HG02623 (cell line): ENCODE results near the gene APEX2.
"Not testable (repeated sequence)": the region's sequence is repeated elsewhere in the genome, so short reads cannot be mapped to it uniquely, and the experiment has no call there.

Source experiments
- ATAC-seq: cut with Tn5 transposase; IDR thresholded peaks from one replicate; pipeline ENCODE4 v1.9.1; 2021; ENCODE audit warnings: moderate library complexity; ENCODE audit not compliant: unreplicated experiment

APEX2 gene, protein sequence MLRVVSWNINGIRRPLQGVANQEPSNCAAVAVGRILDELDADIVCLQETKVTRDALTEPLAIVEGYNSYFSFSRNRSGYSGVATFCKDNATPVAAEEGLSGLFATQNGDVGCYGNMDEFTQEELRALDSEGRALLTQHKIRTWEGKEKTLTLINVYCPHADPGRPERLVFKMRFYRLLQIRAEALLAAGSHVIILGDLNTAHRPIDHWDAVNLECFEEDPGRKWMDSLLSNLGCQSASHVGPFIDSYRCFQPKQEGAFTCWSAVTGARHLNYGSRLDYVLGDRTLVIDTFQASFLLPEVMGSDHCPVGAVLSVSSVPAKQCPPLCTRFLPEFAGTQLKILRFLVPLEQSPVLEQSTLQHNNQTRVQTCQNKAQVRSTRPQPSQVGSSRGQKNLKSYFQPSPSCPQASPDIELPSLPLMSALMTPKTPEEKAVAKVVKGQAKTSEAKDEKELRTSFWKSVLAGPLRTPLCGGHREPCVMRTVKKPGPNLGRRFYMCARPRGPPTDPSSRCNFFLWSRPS

DNA sequence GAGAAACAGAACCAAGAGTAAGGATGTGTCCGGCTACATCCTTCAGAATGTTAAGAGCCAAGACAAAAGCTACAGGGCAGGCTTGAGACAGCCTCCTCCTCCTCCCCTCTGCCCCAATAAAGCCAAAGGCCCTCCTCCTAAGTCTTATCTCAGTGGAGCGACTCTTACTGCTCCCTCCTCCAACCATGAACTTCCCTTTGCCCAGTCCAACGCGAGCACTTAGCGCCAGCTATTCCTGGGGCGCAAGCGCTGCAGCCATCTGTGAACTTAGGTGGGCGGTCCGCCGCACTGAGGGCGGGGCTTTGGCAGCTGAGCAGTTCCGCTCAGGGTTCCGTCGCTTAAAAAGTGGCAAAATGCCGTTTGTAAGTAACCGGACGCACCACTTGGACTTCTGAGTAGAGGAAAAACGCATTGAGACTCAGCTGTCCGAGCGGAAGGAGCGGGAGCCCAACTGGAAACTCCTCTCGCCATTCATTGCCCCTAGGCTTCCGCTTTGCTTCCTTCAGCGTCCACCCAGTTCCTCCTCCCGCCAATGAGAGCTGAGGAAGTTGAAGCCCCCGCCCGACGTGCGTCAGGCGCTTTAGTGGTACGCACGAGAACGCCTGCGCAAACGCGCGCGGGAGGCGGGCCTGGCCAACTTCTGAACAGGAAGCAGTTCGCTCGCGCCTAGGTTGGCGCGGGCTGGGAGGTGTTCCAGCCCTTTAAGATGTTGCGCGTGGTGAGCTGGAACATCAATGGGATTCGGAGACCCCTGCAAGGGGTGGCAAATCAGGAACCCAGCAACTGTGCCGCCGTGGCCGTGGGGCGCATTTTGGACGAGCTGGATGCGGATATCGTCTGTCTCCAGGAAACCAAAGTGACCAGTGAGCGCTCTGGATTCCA is at the start of gene APEX2:
Gene APEX2, plus strand, starts transcription at position 647 of the 882 bp plus-strand sequence. Its CDS starts 60 bp downstream, at position 707.
- ATAC-seq = peak; percentile 94

DNA sequence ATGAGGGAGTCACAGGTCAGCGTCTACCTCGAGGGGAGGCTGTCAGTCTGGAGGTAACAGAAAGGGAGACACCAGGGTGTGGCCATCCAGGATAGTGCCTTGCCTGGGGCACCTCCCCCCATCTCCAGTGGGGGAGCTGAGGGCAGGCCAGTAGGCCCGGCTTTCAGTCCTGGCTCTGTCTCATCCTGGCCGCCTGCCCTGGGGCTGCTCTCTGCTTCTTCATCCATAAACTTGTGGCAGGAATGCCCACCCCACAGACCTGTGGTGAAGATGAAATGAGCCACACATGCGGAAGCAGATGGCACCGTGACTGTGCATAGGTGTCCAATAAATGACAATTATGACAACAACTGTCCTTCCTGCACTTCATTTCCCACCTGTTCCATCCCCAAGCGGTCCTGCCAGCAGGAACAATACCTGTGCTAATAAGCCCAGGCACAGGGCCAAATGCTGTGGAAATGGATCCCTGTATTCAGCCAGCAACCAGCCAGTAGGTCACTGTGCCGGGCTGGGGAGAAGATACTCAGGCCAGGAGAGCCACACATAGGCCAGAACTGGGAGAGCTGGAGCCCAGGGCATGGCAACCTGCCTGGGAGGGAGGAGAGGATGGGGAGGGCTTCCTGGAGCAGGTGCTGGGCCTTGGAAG is 49.3 kb upstream of the APEX2 start:
- ATAC-seq = no peak

DNA sequence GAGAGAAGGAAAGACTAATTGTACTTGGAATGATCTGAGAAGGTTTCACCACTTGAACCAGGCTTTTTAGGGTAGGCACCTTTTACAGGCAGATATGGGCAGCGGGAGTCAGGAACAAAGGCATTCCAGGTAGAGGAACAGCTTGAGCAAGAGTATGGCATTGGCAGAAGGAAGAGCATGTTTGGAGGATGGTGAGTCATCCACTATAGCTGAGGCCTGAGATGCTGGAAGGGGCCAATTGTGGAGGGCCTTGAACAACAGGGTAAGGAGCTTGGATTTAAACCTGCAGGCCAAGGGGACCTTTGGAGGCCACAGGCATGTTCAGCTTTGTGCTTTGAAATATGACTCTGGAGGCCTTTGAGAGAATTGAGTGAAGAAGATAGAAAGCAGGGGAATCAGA is 38.4 kb upstream of the APEX2 start:
- no peak for ATAC-seq

DNA sequence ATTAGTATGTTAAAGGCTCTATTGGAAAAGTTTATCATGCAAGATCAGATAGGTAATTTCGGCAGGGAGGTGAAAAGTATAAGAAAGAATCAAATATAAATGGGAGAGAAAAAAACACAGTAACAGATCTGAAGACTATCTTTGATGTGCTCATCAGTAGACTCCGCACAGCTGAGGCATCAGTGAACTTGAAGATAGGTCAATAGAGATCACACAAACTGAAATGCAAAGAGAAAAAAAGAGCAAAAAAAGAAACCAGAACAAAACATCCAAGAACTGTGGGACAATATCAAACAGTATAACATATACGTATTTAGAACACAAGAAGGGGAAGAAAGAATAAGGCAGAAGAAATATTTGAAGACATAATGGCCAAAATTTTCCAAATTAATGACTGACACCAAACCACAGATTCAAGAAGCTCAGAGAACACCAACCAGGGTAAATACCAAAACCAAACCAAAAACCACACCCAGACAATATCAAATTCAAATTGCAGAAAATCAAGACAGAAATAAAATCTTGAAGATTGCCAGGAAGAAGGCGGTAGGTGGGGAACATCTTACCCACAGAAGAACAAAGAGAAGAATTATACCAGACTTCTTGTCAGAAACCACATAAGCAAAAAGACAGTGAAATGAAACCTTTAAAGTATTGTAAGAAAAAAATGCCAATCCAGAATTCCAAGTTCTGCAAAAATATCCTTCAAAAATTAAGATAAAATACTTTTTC is 35.2 kb upstream of the APEX2 start:
- no peak for ATAC-seq

DNA sequence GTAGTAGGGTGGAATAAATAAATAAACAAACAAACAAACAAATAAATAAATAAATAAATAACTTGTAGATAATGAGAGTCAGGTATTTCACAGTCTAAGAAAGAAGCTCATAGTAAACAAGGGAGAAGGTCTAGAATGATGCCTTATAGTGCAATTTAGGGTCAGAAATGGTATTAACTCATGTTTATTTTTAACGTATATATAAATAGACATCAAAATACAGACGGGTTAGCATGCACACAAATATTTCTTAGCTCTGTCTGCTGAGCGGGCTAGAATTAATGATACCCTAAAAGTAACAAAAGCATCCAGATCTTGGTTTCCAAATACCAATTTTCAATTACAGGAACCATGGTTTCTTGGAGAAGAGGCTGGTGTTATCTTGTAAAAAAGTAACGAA is 22.8 kb upstream of the APEX2 start:
- ATAC-seq = no peak

DNA sequence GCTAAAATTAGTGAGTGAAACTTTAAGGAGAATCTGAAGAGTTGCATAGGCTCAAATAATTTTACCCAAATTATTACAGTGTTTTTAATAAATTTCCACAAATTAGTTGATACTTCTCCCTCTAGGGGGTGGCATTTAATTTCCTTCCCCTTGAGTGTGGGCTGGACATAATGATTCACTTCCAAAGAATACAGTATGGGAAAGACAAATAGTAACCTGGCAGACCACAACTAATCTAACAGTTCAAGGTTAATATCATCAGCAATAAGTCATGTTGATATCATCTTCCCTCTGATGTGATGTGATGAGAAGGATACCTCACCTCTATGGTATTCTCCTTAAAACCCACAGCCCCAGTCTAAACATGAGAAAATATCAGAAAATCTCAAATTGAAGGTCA is 21.7 kb upstream of the APEX2 start:
- ATAC-seq = no peak

DNA sequence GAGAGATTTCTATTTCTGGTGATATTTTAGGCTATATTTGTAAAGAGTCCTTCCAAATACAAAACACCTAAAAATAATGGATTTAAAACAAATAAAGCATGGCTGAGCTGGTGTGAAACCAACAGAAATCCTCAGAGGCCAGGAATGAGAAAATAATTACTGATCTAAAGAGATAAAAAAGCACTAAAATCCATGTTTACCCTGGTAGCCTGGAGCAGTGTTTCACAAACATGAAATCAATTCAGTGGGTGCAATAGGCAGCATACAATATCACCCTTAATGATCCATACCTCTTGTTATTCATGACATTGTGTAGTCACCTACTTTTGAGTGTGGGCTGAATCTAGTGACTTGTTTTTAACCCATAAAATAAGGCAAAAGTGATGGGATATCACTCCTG is 20.7 kb upstream of the APEX2 start:
- ATAC-seq = no peak

DNA sequence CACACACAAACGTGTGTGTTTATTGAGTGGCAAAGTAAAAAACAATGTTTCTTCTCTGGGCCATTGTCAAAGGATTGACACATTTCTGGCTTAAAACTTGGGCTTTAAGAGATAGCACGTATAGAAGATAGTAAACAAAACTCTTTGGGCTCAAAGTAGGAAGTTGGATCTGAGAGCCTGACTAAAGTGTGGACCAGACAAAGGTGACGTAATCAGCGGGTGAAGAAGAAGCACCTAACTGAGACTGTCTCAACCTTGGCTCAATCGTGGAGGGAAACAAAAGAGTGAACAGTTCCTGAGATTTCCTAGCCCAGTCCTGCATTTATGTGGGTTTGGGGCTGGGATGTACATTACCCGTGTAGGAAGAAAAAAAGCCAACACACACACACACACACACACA is 19.8 kb upstream of the APEX2 start:
- no peak for ATAC-seq

DNA sequence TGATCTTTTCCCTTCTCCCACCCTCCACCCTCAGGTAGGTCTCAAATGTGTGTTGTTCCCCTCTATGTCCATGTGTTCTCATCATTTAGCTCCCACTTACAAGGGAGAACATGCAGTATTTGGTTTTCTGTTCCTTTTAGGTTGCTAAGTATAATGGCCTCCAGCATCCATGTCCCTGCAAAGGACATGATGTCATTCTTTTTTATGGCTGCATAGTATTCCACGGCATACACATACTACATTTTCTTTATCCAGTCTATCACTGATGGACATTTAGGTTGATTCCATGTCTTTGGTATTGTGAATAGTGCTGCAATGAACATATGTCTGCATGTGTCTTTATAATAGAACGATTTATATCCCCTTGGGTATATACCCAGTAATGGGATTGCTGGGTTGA is 16.9 kb upstream of the APEX2 start:
- not testable (repeated sequence) for ATAC-seq

DNA sequence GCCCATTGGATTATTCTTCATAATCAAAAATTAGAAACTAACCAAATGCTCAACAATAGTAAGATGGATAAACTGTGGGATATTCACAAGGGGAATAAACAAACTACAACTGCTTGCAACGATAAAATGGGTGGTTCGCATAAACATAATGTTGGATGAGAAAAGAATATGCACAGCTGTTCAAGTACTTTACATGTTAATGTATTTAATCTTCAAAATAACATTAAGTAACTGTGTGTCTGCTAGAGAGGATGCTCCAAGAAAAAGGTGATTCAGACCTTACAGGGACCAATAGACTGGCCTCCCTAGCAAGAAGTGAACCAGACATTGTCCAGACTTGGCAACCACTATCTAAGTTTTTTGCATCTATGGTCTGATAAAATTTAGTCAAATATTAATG is 8.5 kb upstream of the APEX2 start:
- ATAC-seq = no peak

DNA sequence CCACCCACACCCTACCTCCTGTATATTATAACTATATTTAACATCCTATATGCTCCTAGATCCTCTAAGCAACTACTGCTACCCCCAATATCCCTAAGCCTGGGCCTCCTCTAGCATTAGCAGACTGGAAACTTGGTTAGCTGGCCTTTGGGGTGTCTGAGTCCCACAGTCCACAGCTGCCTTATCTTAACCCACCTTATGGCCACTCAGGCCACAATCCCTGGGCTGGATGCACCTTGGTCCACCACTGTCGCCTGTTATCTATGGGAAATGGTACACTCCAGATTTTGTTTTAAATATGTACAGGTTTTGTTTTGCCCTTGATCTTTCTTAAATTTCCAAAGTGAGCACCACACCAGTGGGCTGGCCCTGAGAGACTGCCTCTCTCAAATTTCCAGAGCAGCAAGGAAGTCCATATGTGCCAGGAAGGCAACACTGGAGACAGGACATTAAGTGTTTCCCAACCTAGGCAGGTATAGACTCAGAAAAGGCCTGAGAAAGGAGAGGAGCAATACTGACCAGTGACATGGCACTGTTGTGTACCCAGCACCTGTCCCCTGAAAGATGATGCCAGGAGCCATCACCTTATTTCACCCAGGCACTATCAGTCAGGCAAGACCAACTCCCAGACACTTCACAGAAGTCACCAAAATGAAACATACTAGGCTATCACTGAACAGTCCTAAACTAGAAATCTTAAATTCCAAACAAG is 7.1 kb upstream of the APEX2 start:
- ATAC-seq = no peak

DNA sequence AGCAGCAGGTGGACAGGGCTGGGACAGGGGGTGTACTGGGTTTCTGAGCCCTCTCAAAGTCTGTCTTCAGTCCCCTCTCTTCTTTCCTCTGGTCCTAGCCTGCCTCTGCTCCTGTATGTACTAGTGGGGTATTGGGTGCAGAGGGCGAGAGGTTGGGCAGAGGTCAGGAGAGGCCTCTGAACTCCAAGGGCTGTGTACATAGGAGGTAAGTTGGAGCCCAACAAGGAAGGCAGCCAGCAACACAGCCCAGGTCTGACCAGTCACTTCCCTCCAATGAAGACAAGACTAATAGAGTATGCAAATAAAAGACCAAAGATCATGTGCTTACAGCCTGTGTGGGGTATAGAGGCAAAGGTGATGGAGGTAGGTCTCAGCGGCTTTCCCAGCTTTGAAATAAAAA is 6.1 kb upstream of the APEX2 start, which contains the start of gene PFKFB1:
Gene PFKFB1, minus strand, starts transcription at position 90 of the 400 bp plus-strand sequence. CDS start 181 bp downstream, outside the sequence.
- no peak for ATAC-seq

DNA sequence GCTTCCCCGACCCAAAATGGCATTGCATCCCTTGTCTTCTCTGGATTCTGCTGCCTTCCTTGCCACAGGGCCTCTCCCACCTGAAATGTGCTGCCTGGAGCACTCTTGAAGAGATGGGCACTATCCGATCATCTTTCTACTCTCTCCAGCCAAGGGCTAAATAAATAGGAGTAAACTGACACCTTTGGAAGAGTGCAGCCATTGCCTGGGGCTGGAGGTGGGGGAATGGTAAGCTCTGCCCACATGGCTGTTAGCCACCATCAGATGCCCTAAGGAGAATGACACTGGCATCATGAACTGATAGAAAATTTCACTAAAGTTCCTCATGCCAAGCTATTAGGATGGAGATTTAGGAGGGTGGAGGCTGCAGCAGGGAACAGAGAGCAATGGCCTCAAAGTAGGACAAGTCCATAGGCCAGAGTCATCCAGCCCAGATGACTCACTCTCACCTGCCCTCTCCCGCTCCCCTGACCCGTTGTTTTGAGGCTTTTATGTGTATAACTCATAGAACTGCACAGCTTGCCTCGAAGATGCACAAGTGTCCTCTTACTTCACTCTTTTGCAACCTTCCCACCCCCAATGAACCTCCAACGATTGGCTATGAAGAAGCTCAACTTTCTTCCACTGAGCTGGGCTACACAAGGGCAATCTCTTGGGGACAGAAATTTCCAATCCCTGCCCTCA is 5.4 kb upstream of the APEX2 start:
- ATAC-seq = no peak

DNA sequence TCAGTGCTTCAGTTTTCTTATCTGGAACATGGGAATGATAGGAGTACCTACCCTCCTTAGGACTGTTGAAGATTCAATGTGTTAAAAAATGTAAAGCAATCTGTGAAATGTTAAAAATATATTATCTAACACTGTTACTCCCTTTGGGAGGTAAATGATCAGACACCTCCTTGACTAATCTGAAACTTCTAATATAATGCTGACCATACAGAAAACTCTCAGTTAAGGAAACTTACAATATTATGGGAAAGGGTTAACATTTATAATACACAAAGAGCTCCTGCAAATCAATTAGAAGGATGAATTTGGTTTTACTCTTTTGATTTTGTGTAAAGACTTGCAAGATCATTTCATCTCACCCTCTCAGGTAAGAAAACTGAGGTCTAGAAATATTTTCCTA is 4.5 kb upstream of the APEX2 start:
- ATAC-seq = no peak

DNA sequence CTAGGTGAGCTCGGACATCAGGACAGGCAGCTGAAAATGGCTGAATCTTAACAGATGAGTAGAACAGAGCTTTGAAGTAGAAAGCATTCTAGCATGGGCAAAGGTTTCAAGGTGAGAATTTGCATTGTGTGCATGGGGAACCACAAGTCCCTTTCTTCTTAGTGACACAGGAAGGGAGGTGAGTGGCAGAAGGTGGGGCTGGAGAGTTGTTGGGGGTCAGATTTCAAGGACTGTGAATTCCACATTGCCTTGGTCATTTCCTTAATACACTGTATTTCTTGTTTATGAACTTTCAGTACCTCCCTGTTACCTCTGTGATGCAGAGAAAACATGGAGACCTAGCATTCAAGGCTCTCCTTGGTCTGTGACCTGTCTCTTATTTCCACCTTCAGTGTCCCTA is 4.1 kb downstream of the APEX2 start:
- ATAC-seq = no peak

DNA sequence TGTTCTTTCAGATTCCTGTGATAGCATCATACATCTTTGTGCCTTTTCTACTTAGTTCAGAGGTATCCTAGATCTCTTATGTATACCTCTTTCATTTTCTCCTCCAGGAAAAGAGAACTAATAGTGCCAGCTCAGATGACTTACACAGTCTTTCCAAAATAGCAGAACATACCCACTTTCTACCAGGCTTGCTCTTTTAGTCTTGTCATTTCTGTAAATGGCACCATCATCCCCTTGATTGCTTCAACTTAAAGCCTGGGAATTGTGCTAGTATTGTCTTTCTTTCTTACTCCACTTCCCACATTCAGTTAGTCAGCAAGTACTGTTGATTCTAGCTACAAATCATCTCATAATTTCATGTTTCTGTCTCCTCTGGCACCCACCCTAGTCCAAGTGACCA is 5.1 kb downstream of the APEX2 start:
- ATAC-seq = no peak

DNA sequence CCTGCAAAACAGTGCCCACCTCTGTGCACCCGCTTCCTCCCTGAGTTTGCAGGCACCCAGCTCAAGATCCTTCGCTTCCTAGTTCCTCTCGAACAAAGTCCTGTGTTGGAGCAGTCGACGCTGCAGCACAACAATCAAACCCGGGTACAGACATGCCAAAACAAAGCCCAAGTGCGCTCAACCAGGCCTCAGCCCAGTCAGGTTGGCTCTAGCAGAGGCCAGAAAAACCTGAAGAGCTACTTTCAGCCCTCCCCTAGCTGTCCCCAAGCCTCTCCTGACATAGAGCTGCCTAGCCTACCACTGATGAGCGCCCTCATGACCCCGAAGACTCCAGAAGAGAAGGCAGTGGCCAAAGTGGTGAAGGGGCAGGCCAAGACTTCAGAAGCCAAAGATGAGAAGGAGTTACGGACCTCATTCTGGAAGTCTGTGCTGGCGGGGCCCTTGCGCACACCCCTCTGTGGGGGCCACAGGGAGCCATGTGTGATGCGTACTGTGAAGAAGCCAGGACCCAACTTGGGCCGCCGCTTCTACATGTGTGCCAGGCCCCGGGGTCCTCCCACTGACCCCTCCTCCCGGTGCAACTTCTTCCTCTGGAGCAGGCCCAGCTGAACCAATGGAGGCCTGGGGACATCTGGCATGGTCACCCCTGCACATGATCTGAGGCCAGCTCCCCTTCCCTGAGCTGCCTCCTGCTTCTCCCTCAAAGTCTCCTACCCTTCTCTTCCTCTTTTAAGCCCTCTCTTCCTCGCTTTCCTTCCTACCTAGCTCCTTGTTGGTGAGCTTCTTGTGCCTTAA is 6.9 kb downstream of the APEX2 start:
- ATAC-seq = no peak

DNA sequence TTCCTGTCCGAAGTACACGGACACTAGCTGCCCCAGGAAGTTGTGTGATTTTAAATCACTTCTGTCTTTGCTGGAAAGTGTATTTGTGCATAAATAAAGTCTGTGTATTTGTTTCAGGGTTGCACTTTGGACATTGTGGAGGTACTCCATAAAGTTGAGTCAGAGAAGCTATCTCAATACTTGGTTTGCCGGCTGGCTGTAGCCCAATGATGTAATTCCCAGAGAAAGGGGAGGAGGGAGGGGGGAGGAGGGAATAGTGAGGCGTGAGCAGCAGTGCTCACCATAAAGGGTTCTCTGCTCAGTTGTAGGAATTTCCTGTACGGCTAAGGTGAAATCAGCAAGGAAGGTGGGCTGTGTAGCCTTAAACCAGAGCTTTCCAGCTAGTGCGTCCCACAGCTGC is 7.5 kb downstream of the APEX2 start:
- no peak for ATAC-seq
